Thyroid gland (tissue), 4 donors: ENCODE results near the gene HSFY1. TPM values are rescaled to one million over a fixed set of nuclear protein-coding genes. Genes with fewer than 3 reads are reported as not detected.
"Not testable (repeated sequence)": the region's sequence is repeated elsewhere in the genome, so short reads cannot be mapped to it uniquely, and the experiment has no call there.

ENCODE experiments used
- DNase-seq, 2 donors: peaks; one replicate each; pipeline ENCODE4 v3.0.0-alpha.2; 2019
- H3K27ac ChIP-seq, 3 donors: fragments of 200-600 bp; sonication (generic); 1 replicate in 2 of 3; 2 replicates in 1 of 3; pipeline ENCODE4 v1.5.1; 2016 to 2019; ENCODE audit warnings: mild to moderate bottlenecking in 1 of 3, moderate library complexity in 1 of 3
- H3K27me3 ChIP-seq: fragments of 200-600 bp; sonication (generic); one replicate; pipeline ENCODE4 v1.5.1; 2019
- H3K36me3 ChIP-seq, 2 donors: fragments of 200-600 bp; sonication (generic); one replicate each; pipeline ENCODE4 v1.5.1; 2016 to 2019
- H3K4me1 ChIP-seq, 2 donors: fragments of 200-600 bp; sonication (generic); one replicate each; pipeline ENCODE4 v1.5.1; 2017 to 2019
- H3K4me3 ChIP-seq, 3 donors: fragments of 200-600 bp; sonication (generic); replicated peaks in 1 of 3; 1 replicate in 2 of 3; 2 replicates in 1 of 3; pipeline ENCODE4 v1.5.1; 2016; ENCODE audit warnings: mild to moderate bottlenecking in 1 of 3
- H3K9me3 ChIP-seq: fragments of 200-600 bp; sonication (generic); one replicate; pipeline ENCODE4 v1.5.1; 2017
- WGBS, 2 donors: methylation state at CpG; one replicate each; pipeline ENCODE4 v1.1.5; 2017; 5-methylcytosine and 5-hydroxymethylcytosine counted together
- intact Hi-C: fragments of 100-400 bp; cut with DNase I; formaldehyde crosslinking; loops from one replicate; pipeline ENCODE4 v1.15.1; 2023
- small RNA-seq: library from RNA; depleted of rRNA; stranded (forward); fragments of <200 nt; gene quantifications from one replicate; pipeline ENCODE3, GENCODE V24; 2016
- total RNA-seq, 4 donors: library from RNA; depleted of rRNA; stranded (reverse); fragments of >200 nt; gene quantifications; one replicate each; pipeline ENCODE4 v1.2.3, GENCODE V29; 2016

The HSFY1 gene, protein sequence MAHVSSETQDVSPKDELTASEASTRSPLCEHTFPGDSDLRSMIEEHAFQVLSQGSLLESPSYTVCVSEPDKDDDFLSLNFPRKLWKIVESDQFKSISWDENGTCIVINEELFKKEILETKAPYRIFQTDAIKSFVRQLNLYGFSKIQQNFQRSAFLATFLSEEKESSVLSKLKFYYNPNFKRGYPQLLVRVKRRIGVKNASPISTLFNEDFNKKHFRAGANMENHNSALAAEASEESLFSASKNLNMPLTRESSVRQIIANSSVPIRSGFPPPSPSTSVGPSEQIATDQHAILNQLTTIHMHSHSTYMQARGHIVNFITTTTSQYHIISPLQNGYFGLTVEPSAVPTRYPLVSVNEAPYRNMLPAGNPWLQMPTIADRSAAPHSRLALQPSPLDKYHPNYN
- not detected for total RNA-seq

- intact Hi-C loops, H3K4me1 ChIP-seq, H3K27ac ChIP-seq, H3K4me3 ChIP-seq, H3K9me3 ChIP-seq, H3K27me3 ChIP-seq, DNase-seq, H3K36me3 ChIP-seq: not testable (repeated sequence)
- no CpG with 5 or more reads among the region's 1 CpG for WGBS, 2 donors
These were observed at the start of gene HSFY1 for GRCh38 chrY:18546420-18546819. HSFY1 (plus strand) TSS chrY:18546720; CDS start chrY:18546788, 68 bp downstream.

DNA sequence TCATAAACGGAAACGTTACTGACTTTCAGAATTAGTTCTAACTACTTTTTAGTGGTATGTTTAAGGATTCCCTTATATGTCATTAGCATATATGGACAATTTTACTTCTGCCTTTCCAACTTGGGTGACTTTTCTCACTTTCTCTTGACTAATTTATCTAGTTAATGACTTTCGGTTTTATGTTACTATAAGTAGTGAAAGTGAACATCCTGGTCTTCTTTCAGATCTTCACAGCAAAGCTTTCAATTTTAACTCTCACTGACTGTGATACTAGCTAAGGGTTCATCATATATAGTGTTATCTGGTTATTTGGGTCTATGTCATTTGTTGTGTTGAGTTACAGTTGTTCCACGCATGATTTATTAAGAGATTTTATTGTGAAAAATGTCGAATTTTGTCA lies 42.3 kb upstream of the HSFY1 start:
- H3K36me3 ChIP-seq, H3K4me1 ChIP-seq, H3K27me3 ChIP-seq, H3K4me3 ChIP-seq, H3K9me3 ChIP-seq, H3K27ac ChIP-seq, intact Hi-C loops, DNase-seq: not testable (repeated sequence)
- WGBS, 2 donors, result no CpG with 5 or more reads among the region's 5 CpGs

GRCh38 chrY:18530995-18531655 lies 15.4 kb upstream of the HSFY1 start:
- H3K27me3 ChIP-seq, DNase-seq, H3K27ac ChIP-seq, H3K36me3 ChIP-seq, intact Hi-C loops, H3K4me3 ChIP-seq, H3K9me3 ChIP-seq, H3K4me1 ChIP-seq: not testable (repeated sequence)
- WGBS, 2 donors, result no CpG with 5 or more reads among the region's 2 CpGs

GRCh38 chrY:18538952-18539351 lies 7.6 kb upstream of the HSFY1 start:
- DNase-seq, H3K27me3 ChIP-seq, H3K36me3 ChIP-seq, H3K9me3 ChIP-seq, H3K4me3 ChIP-seq, H3K4me1 ChIP-seq, H3K27ac ChIP-seq, intact Hi-C loops: not testable (repeated sequence)
- WGBS, 2 donors, result no CpG with 5 or more reads among the region's 1 CpG

DNA sequence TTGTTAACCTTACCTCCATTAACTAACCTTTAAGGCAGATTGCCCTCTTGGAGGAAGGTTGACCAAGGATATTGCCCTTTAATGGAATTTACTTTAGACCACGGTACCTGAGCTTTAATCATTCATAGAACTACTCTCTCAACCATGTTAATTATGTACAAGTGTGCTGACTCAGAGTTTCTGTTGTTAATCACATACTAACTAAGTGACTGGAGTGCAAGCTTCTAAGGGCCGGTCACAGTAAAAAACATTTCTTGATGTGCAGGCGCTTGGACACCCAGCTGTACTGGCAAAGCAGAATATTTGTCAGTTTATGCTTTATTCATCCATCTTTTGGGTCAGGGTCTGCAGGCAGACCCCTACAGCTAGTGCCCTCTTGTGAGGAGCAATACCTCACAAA lies 6.6 kb downstream of the HSFY1 start:
- DNase-seq, H3K4me1 ChIP-seq: not testable (repeated sequence)
- WGBS, 2 donors, result no CpG with 5 or more reads among the region's 3 CpGs

GRCh38 chrY:18565915-18566314 lies 19.4 kb downstream of the HSFY1 start:
- H3K4me3 ChIP-seq, H3K27ac ChIP-seq, DNase-seq, H3K4me1 ChIP-seq, H3K27me3 ChIP-seq, H3K36me3 ChIP-seq, intact Hi-C loops, H3K9me3 ChIP-seq: not testable (repeated sequence)
- WGBS, 2 donors, result no CpG with 5 or more reads among the region's 3 CpGs

More for the DNA sequence above, 6.6 kb downstream of the HSFY1 start:
- H3K27ac ChIP-seq, intact Hi-C loops, H3K4me3 ChIP-seq, H3K36me3 ChIP-seq, H3K9me3 ChIP-seq, H3K27me3 ChIP-seq: not testable (repeated sequence)

Small RNA genes within 50 kb of the gene (small RNA-seq; reads per million reads assigned to genes)
- gene GPM6BP1 (not detected), gene PRYP5 (not detected)

Other genes with a start within 250 kb of the HSFY1 start
- gene HSFY2, start 227.0 kb downstream of the HSFY1 start, total RNA-seq, result not detected